MM.1S (cell line): ENCODE results near the gene UBE2D1.

ENCODE experiments used
- CTCF ChIP-seq: fragments of 300-600 bp; sonication (generic); IDR thresholded peaks from 2 replicates; pipeline ENCODE4 v1.5.1; 2016; ENCODE audit warnings: antibody characterized with exemption, low read length, mixed read lengths
- EZH2 ChIP-seq: fragments of 300-600 bp; sonication (generic); optimal IDR thresholded peaks from 2 replicates; pipeline ENCODE3; 2017; ENCODE audit warnings: low read depth, mild to moderate bottlenecking, antibody characterized with exemption, low read length, mixed read lengths
- EZH2phosphoT487 ChIP-seq: fragments of 300-600 bp; sonication (generic); IDR thresholded peaks from 2 replicates; pipeline ENCODE4 v1.6.1; 2018; ENCODE audit warnings: antibody characterized with exemption, low read length

- TF ChIP-seq EZH2 = no peak
- no peak for TF ChIP-seq CTCF
- no peak for TF ChIP-seq EZH2phosphoT487
Observed at GRCh38 chr10:58336242-58336641, 1.4 kb downstream of the UBE2D1 start.
